ENCODE data around the gene COIL. TPM values are rescaled to one million over a fixed set of nuclear protein-coding genes. Genes with fewer than 3 reads are reported as not detected.
A peak's percentile ranks its signal among the peaks of the same experiment; 100 is the strongest.

The COIL gene
- total and polyA plus RNA-seq, 2 of the 13 experiments (the other 11 are each of a cell fraction or from before 2014, with no cell fraction given), result 8.1 to 29.4 TPM

DNA sequence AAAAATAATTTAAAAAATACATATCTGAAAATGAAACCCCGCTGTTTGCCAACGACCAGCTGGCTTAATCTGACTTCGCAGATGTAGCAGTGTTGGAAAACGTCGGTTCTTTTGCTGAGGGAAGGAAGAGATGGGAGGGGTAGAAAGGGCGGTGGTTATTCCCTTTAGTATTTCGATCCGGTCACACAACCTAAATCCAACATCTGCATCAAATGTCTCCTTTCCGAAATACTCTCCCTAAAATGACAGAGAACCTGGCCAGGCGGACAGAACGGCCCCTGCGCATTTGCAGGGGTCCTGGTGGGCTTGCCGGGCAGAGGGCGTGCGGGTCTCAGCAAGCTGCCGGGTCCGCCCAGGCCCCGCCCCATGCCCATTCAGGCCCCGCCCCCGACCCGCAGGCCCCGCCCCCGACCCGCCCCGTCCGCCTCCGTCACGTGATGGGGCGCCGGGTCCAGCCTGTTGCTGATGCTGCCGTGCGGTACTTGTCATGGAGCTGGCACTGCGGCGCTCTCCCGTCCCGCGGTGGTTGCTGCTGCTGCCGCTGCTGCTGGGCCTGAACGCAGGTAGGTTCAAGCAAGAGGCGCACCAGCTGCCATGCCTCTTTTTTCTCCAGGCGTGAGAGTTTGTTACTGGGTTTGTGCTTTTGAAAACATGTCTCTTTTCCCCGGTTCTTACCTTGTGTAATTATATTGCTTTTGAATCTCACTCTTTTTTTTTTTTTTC lies 17.0 kb upstream of the COIL start, which contains the start of gene SCPEP1 (continued):
- TF ChIP-seq, protein P1, sequence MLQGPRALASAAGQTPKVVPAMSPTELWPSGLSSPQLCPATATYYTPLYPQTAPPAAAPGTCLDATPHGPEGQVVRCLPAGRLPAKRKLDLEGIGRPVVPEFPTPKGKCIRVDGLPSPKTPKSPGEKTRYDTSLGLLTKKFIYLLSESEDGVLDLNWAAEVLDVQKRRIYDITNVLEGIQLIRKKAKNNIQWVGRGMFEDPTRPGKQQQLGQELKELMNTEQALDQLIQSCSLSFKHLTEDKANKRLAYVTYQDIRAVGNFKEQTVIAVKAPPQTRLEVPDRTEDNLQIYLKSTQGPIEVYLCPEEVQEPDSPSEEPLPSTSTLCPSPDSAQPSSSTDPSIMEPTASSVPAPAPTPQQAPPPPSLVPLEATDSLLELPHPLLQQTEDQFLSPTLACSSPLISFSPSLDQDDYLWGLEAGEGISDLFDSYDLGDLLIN (CRISPR knock-in tag; IDR thresholded peaks at IDR 0.05; ENCODE audit: borderline replicate concordance), result no peak
- TF ChIP-seq SSRP1 (CRISPR knock-in tag; IDR thresholded peaks at IDR 0.05), result no peak
- TF ChIP-seq PITX1 (CRISPR knock-in tag; IDR thresholded peaks at IDR 0.05), result no peak
- no peak for TF ChIP-seq ELF4 (CRISPR knock-in tag; IDR thresholded peaks at IDR 0.05; ENCODE audit: borderline replicate concordance)
- TF ChIP-seq, protein P2, sequence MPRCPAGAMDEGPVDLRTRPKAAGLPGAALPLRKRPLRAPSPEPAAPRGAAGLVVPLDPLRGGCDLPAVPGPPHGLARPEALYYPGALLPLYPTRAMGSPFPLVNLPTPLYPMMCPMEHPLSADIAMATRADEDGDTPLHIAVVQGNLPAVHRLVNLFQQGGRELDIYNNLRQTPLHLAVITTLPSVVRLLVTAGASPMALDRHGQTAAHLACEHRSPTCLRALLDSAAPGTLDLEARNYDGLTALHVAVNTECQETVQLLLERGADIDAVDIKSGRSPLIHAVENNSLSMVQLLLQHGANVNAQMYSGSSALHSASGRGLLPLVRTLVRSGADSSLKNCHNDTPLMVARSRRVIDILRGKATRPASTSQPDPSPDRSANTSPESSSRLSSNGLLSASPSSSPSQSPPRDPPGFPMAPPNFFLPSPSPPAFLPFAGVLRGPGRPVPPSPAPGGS (CRISPR knock-in tag; IDR thresholded peaks at IDR 0.05), result no peak
- TF ChIP-seq, protein P3, sequence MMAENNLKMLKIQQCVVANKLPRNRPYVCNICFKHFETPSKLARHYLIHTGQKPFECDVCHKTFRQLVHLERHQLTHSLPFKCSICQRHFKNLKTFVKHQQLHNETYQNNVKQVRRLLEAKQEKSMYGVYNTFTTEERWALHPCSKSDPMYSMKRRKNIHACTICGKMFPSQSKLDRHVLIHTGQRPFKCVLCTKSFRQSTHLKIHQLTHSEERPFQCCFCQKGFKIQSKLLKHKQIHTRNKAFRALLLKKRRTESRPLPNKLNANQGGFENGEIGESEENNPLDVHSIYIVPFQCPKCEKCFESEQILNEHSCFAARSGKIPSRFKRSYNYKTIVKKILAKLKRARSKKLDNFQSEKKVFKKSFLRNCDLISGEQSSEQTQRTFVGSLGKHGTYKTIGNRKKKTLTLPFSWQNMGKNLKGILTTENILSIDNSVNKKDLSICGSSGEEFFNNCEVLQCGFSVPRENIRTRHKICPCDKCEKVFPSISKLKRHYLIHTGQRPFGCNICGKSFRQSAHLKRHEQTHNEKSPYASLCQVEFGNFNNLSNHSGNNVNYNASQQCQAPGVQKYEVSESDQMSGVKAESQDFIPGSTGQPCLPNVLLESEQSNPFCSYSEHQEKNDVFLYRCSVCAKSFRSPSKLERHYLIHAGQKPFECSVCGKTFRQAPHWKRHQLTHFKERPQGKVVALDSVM (CRISPR knock-in tag; IDR thresholded peaks at IDR 0.05), result no peak
- no peak for TF ChIP-seq TOE1 (CRISPR knock-in tag; IDR thresholded peaks at IDR 0.05)
- TF ChIP-seq MED13 (CRISPR knock-in tag; IDR thresholded peaks at IDR 0.05), result no peak
- no peak for TF ChIP-seq ZNF530 (CRISPR knock-in tag; IDR thresholded peaks at IDR 0.05; ENCODE audit: low read depth)
- TF ChIP-seq NFYB (CRISPR knock-in tag; IDR thresholded peaks at IDR 0.05), result no peak
- TF ChIP-seq, protein P4, sequence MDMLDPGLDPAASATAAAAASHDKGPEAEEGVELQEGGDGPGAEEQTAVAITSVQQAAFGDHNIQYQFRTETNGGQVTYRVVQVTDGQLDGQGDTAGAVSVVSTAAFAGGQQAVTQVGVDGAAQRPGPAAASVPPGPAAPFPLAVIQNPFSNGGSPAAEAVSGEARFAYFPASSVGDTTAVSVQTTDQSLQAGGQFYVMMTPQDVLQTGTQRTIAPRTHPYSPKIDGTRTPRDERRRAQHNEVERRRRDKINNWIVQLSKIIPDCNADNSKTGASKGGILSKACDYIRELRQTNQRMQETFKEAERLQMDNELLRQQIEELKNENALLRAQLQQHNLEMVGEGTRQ (IDR thresholded peaks at IDR 0.05; ENCODE audit: low read depth, low read length), result peak; percentile 73
- TF ChIP-seq, protein P4 (CRISPR knock-in tag; IDR thresholded peaks at IDR 0.05; ENCODE audit: borderline replicate concordance), result peak; percentile 83; the same call in 1 of the 2 replicates
- TF ChIP-seq, protein P5, sequence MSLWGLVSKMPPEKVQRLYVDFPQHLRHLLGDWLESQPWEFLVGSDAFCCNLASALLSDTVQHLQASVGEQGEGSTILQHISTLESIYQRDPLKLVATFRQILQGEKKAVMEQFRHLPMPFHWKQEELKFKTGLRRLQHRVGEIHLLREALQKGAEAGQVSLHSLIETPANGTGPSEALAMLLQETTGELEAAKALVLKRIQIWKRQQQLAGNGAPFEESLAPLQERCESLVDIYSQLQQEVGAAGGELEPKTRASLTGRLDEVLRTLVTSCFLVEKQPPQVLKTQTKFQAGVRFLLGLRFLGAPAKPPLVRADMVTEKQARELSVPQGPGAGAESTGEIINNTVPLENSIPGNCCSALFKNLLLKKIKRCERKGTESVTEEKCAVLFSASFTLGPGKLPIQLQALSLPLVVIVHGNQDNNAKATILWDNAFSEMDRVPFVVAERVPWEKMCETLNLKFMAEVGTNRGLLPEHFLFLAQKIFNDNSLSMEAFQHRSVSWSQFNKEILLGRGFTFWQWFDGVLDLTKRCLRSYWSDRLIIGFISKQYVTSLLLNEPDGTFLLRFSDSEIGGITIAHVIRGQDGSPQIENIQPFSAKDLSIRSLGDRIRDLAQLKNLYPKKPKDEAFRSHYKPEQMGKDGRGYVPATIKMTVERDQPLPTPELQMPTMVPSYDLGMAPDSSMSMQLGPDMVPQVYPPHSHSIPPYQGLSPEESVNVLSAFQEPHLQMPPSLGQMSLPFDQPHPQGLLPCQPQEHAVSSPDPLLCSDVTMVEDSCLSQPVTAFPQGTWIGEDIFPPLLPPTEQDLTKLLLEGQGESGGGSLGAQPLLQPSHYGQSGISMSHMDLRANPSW (CRISPR knock-in tag; IDR thresholded peaks at IDR 0.05; ENCODE audit: borderline replicate concordance), result no peak
- no peak for TF ChIP-seq RFX1 (IDR thresholded peaks at IDR 0.05)
- no peak for TF ChIP-seq ZNF33A (CRISPR knock-in tag; IDR thresholded peaks at IDR 0.05; ENCODE audit: borderline replicate concordance)
- no peak for TF ChIP-seq FOXP1 (IDR thresholded peaks at IDR 0.05)
- TF ChIP-seq FOXP1 (CRISPR knock-in tag; IDR thresholded peaks at IDR 0.05), result no peak
- TF ChIP-seq CENPT (CRISPR knock-in tag; IDR thresholded peaks at IDR 0.05; ENCODE audit: low read depth), result no peak
- peak; percentile 55 for TF ChIP-seq YY1 (IDR thresholded peaks at IDR 0.05; ENCODE audit: insufficient read depth, insufficient replicate concordance, low read depth, low read length)
